ENCODE measurements around the gene ELP5.
A peak's percentile ranks its signal among the peaks of the same experiment; 100 is the strongest.

The ELP5 gene

DNA sequence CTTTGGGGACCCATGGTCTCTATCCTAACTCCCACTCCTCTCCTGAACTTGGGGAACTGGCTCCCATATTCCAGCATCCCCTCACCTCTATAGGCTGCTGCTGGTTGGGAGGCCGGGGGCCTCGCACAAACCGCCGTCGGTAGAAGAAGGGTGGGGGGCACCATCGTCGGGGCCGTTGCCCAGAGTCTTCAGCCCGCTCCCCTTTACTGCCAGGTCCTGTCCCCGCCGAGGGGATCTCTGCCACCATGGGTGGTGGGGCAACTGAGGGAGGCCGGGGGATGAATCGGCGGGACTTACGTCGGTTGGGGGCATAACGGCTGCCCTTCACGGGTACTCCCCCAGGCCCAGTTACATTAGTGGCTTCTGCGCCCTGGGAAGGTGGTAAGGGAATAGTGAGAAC is 38.2 kb downstream of the ELP5 start:
- DNase-seq = no peak

DNA sequence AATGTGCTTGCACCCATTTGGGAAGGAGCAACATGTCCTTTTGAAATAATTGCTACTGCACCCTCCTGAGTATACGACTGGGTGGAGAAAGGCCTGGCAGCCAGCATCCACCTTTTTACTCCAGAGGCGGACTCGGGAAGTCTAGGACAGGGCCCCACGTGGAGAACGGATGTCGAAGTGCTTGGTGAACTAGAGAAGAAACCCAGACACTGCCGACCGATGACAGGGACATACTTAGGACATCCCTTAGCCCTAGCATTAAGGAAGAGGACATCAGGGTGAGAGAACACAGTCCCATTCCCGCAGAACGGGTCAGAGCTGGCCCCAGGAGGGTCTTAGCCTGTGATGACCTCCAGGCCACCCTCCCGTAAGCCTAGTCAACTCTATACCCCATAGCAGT is 38.7 kb downstream of the ELP5 start:
- no peak for DNase-seq

DNA sequence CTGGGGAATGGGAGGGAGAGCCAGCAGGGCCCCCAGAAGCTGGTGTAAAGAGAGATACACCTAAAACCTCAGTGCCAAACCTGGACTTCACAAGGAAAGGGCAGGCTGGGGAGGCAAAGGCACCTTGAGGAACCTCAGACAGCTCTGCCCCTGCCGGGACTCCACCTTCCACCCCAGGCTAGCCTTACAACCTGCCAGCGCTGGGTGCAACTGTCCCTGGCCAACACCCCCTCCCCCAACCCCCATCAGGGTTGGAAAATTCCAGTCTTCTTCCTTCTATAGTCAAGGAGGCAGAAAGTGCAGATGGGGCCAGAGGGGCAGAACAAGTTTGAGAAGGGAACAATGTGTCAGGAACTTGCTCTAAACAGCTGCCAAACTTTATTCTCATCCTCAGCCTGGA is 40.2 kb downstream of the ELP5 start:
- no peak for DNase-seq

DNA sequence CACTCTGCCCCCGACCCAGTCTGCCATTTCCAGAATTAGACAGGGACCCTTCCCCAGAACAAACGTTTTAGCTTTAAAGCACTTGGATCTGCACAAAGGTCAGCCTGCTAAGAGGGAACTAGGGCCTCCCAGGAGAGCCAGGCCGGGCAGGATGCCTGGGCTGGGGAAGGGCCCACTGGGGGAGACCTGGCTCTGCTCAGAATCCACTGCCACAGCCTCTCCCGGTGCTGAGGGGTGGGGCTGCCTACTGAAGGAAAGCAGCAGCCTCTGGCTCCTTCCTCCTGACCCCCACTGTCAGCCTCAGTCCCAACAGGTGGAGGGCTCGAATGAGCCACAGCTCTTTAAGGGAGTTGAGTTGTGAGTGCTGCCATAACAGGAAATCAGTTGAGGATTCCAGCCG is 40.7 kb downstream of the ELP5 start:
- DNase-seq = no peak

DNA sequence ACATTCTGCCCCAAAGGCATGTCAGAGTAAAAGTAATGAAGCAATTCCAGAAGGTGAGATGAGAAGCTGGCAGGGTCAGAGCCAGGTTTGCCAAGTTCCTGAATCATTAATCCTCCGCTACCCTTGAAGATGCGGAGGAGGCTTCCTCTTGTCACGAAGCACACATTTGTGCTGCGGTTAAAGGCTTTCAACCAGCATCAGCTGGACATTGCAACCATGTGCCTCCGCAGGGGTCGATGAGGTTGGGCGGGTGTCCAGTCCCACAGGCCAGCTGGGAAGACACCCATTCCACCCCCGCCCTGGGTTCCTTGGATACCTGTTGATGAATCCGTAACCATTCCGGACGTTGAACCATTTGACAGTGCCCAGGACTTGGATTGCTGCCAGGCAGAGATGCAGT is 41.1 kb downstream of the ELP5 start:
- DNase-seq = no peak

DNA sequence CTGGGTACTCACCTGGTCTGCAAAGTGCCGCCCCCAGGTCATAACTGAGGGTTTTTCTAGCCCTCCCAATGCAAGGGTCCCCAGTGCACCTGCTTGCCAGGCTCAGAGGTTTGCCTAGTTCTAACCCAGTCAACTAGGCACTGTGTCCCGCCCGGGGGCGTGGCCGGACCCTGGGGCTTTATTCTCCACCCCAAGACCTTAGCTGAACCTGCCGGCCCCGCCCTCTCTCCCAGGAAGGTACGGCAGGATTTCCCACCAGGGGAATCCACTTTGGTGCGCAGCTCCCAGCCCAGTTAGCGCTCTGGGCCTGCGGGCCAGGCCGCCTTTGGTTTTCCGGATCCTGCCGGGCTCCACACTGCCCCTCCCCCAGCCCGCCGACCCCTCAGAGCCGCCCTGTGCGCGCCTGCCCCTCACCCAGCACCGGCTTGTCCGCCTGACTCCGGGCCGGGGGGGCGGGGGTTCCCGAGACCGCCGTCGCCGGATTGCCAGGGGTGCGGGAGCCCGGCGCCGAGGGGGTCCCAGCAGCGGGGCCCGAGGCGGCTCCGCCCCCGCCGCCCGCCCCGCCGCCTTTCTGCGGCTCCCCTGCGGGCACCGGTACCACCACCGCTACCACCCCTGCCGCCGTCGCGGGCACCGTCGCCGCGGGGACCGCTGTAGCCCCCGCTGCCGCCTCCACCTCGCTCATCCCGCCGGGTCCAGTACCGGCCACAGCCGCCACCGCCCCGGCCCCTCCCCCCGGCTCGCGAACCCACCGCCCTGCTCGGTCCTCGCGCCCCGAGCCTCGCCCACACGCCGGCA is 42.0 kb downstream of the ELP5 start:
- peak; percentile 50 for DNase-seq

DNA sequence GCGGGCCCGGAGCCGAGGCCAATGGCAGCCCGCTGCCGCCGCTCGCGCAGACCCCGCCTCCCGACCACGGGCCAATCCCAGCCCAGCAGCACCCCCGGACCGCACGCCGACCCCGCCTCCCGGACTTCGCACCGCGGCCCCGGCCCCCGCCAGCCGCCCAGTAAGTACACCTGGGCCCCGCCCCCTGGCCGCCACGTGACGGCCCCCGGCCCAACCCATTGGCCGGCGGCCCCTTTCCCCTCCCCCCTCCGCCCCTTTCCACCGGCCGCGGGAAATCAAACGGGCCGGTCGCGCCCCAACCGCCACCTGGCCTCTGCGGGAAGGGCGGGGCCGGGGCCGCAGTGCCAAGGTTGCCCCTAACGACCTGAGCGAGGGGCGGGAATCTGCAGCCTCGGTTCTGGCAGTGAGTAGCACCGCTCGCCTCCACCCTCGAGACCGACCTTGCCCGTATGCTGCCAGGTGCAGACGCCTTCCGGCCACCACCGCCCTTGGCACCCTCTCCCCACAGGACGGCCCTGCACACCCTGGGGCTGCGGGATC is 42.7 kb downstream of the ELP5 start, which contains the start of gene YBX2:
TSS of gene YBX2 (minus strand) at position 26 of the 540 bp plus-strand sequence. CDS start 139 bp downstream, outside the sequence.
- peak; percentile 90 for DNase-seq

GRCh38 chr17:7295230-7296180 is 43.5 kb downstream of the ELP5 start:
- no peak for DNase-seq

GRCh38 chr17:7296189-7296861 is 44.3 kb downstream of the ELP5 start:
- DNase-seq = peak; percentile 81

DNA sequence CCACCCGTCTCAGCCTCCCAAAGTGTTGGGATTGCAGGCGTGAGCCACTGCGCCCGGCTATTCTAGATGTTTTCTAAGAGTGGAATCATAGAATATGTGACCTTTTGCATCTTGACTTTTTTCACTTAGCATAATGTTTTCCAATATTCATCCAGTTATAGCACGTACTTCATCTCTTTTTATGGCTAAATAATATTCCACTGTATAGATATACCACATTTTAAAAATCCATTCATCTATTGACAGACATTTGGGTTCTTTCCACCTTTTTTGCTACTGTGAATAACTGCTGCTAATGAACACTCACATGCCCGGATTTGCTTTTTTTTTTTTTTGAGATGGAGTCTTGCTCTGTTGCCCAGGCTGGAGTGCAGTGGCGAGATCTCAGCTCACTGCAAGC is 52.2 kb downstream of the ELP5 start:
- no peak for DNase-seq

DNA sequence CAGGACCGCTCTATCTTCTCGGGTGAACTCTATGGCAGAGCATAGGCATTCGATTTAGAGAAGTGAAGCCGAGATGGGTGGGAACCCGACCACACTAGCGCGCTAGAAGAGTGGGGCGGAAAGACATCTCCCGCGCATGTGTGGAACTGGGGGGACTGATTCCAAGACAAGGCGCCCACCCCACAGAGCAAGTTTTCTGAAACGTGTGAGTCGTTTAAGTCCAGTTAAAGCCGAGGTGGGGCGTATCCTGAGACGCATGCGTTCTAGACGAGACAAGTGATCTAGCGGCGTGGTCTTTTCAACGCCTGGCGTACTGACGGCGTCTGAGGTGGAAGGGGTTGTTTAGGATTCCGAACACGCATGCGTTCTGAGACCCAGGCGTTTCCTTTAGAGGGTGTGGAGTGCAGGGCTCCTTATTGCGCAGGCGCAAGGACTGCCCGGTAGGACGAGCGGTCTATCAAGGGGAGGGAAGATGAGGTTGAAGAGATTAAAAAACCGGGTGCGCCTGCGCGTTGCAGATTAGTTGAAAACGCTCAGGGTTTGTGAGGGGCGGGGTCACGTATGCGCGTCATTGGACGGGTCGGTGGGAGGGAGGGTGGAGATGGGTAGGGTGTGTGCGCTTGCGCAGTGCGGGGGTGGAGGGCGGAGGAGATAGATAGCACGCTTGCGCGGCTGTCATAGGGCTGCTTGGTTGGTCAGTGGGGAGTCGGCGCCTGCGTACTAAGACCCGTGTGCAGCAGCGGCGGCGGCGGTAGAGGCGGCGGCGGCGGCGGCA is 55.1 kb downstream of the ELP5 start, which contains the start of gene EIF5A:
TSS of gene EIF5A (plus strand) at position 718 of the 775 bp plus-strand sequence. CDS start 2,008 bp downstream, outside the sequence.
- peak; percentile 98 for DNase-seq

- peak; percentile 65 for DNase-seq
Measured at GRCh38 chr17:7307686-7308624, 55.9 kb downstream of the ELP5 start.

DNA sequence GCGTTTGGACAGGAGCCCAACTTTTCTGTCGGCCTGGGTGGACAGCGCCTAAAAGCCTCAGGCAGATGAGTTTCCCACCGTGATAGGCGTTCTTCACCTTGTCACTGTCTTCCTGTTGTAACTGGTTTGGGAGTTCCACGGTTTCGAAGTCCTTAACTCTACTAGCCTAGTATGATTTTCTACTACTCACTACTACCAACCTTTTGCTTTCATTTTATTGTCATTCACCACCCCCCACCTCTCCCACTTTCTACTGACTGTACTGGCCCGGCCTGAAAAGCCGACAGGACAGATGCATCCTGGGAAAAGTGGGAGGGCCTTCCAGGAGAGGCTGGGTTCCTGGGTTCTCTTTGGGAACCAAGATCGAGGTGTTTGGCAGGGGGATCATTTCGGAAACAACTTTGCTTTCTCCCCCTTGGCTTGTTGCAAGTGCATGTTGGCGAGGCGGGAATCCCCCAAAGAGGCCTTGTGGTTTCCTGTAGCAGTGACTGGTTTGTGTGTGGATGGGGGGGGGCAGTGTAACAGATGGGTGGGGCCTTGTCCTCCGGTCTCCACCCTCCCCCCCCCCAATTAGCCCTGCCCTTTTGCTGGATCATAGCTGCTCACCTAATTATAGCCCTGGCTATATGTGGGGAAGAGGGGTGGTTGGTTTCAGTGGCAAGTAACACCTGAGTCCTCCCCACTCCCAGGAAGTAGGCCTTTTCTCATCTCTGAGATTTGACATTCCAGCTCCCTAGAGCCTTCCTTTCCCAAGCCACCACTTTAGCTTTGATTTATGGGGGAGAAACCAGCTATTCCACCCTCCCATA is 56.8 kb downstream of the ELP5 start:
- peak; percentile 80 for DNase-seq
